ENCODE data around the gene CYTIP.

CYTIP gene

DNA sequence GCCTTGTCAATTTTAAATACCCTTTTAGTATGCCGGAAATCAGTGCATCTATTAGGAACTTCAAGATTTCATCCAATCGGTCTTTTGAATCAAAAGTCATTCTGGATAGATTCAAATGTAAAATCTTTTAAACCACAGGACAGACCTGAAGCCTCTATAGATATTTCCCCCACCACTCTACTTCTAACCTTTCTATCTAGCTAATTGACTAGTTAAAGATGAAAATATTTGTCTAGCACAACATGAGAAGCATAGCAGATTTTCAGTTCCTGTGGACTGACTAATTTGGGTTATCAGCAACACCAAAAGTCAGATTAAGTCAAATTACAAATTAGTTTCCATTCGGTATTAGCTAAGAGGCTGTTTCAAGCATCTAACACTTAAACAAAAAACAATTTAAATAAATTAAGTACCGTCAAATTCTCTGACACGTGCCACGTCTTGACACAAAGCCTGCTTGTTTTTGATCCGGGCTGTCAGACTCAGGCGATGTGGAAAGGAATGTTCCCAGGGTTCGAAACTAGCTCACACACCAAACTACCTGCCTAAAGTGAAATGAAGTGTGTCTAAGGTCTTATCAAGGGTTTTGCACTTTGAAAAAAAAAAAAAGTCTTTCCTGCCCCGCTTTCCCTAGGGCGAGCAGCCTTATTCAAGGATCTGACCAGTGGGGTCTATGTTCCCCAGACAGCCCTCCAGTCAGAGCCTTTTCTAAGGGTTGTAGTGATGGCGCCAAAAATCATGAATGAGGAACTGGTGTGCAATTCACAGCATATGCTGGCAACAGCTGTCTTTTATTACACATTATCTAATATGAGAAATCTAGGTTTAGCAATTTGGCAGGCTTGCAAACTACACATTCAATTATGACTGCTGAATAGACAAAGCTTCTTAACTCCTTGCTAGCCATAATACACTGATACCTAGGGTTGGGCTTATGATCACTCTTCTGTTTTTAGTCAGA is 4.7 kb downstream of the CYTIP start:
- no peaks in the 10 kb centered on the region for H3K36me3 ChIP-seq (ENCODE audit: control insufficient read depth, insufficient read depth, low read length)
- no peak overlapping the region for H3K4me3 ChIP-seq (ENCODE audit: low read depth, low read length)
- no peaks in the 10 kb centered on the region for H3K9me3 ChIP-seq (ENCODE audit: control insufficient read depth, low read length)
- no peak overlapping the region for H3K27ac ChIP-seq
- no peaks in the 10 kb centered on the region for H3K79me2 ChIP-seq
- no peak overlapping the region for H3K4me2 ChIP-seq (ENCODE audit: low read length)
- no peaks in the 10 kb centered on the region for H3K27me3 ChIP-seq (ENCODE audit: control insufficient read depth, insufficient read depth, low read length)
- no peak for TF ChIP-seq CTCF (IDR thresholded peaks at IDR 0.05)
- no peaks in the 10 kb centered on the region for H3K4me1 ChIP-seq
- H2AFZ ChIP-seq: no peak overlapping the region
- no peak overlapping the region for H3K9ac ChIP-seq

GRCh38 chr2:157433394-157433793 is 10.5 kb downstream of the CYTIP start:
- Histone ChIP-seq H3K79me2 (no peaks in the 10 kb centered on the region), H3K4me2 (ENCODE audit: low read length) (no peak overlapping the region), H3K4me1 (no peaks in the 10 kb centered on the region), H3K27me3 (ENCODE audit: control insufficient read depth, insufficient read depth, low read length) (no peaks in the 10 kb centered on the region), H3K9me3 (ENCODE audit: control insufficient read depth, low read length) (no peaks in the 10 kb centered on the region), H3K9ac (no peak overlapping the region), H3K36me3 (ENCODE audit: control insufficient read depth, insufficient read depth, low read length) (no peaks in the 10 kb centered on the region), H3K4me3 (ENCODE audit: low read depth, low read length) (no peak overlapping the region), H3K27ac (no peak overlapping the region), H2AFZ (no peak overlapping the region)
- no peak for TF ChIP-seq CTCF (IDR thresholded peaks at IDR 0.05)

- H3K27me3 ChIP-seq (ENCODE audit: control insufficient read depth, insufficient read depth, low read length): no peaks in the 10 kb centered on the region
- no peaks in the 10 kb centered on the region for H3K4me1 ChIP-seq
- H3K79me2 ChIP-seq: no peaks in the 10 kb centered on the region
- H2AFZ ChIP-seq: no peak overlapping the region
- H3K36me3 ChIP-seq (ENCODE audit: control insufficient read depth, insufficient read depth, low read length): no peaks in the 10 kb centered on the region
- H3K4me2 ChIP-seq (ENCODE audit: low read length): no peak overlapping the region
- no peak for TF ChIP-seq CTCF (IDR thresholded peaks at IDR 0.05)
- H3K4me3 ChIP-seq (ENCODE audit: low read depth, low read length): no peak overlapping the region
- no peak overlapping the region for H3K27ac ChIP-seq
- H3K9ac ChIP-seq: no peak overlapping the region
- no peaks in the 10 kb centered on the region for H3K9me3 ChIP-seq (ENCODE audit: control insufficient read depth, low read length)
Observed at GRCh38 chr2:157432475-157433106, 11.3 kb downstream of the CYTIP start.

DNA sequence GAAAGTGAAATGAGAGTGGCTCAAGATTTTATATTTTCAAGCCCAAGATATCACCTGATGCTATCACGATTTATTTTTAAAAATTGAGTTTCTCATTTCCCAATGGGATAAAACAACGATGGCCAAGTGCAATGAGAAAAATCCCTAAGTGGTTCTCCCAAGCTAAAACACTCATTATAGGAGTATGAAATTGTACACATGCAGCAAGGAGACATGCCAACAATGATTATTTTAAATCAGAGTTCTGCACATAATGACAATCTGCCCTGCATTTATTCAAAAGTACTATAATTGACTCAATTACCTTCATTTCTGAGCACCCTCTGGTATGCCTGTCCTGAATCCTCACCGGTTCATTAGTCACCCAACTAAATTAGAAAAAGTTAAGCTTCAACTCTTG is 12.7 kb downstream of the CYTIP start:
- Histone ChIP-seq H2AFZ (no peak overlapping the region), H3K4me1 (no peaks in the 10 kb centered on the region), H3K36me3 (ENCODE audit: control insufficient read depth, insufficient read depth, low read length) (no peaks in the 10 kb centered on the region)

More for the DNA sequence above, 12.7 kb downstream of the CYTIP start:
- H3K9me3 ChIP-seq (ENCODE audit: control insufficient read depth, low read length): no peaks in the 10 kb centered on the region
- no peaks in the 10 kb centered on the region for H3K27me3 ChIP-seq (ENCODE audit: control insufficient read depth, insufficient read depth, low read length)
- no peak overlapping the region for H3K27ac ChIP-seq
- no peaks in the 10 kb centered on the region for H3K79me2 ChIP-seq
- no peak overlapping the region for H3K4me2 ChIP-seq (ENCODE audit: low read length)
- TF ChIP-seq CTCF (IDR thresholded peaks at IDR 0.05): no peak
- H3K4me3 ChIP-seq (ENCODE audit: low read depth, low read length): no peak overlapping the region
- no peak overlapping the region for H3K9ac ChIP-seq

Measured in parathyroid adenoma (tissue), 2 donors.